Neural crest cell (in vitro differentiated cells): ENCODE data around the gene CLRN1. TPM values are rescaled to one million over a fixed set of nuclear protein-coding genes. Genes with fewer than 3 reads are reported as not detected.
"Not testable (repeated sequence)": the region's sequence is repeated elsewhere in the genome, so short reads cannot be mapped to it uniquely, and the experiment has no call there.

Source experiments
- DNase-seq: peaks from one replicate; pipeline ENCODE4 v3.0.0; 2021; ENCODE audit warnings: low read depth, mixed read lengths, low spot score
- H3K27ac Mint-ChIP-seq: one replicate; pipeline ENCODE4 v1.8.0; 2021; ENCODE audit warnings: mild to moderate bottlenecking, mixed read lengths; ENCODE audit not compliant: unreplicated experiment
- H3K27me3 Mint-ChIP-seq: 2 replicates; pipeline ENCODE4 v1.8.0; 2021; ENCODE audit warnings: low read depth, mild to moderate bottlenecking, mixed read lengths
- H3K36me3 Mint-ChIP-seq: 2 replicates; pipeline ENCODE4 v1.8.0; 2021; ENCODE audit warnings: low read depth, mild to moderate bottlenecking, mixed read lengths
- H3K4me1 Mint-ChIP-seq: 2 replicates; pipeline ENCODE4 v1.8.0; 2021; ENCODE audit warnings: mixed read lengths
- H3K4me3 Mint-ChIP-seq: one replicate; pipeline ENCODE4 v1.8.0; 2021; ENCODE audit warnings: mild to moderate bottlenecking, mixed read lengths
- H3K9me3 Mint-ChIP-seq: 2 replicates; pipeline ENCODE4 v1.8.0; 2021; ENCODE audit warnings: mixed read lengths
- CTCF ChIP-seq: fragments of 200-600 bp; sonication (generic); conservative IDR thresholded peaks from 2 replicates; pipeline ENCODE4 v1.5.0; 2021; ENCODE audit warnings: antibody characterized with exemption, mild to moderate bottlenecking
- total RNA-seq: library from RNA; stranded (reverse); gene quantifications from 2 replicates; pipeline ENCODE4 v1.2.1, GENCODE V29; 2021

Gene CLRN1
- total RNA-seq, 1 donor from 2014 or later, result not detected

- H3K4me3 Mint-ChIP-seq, result no peak overlapping the region
- H3K27ac Mint-ChIP-seq, result no peak overlapping the region
- TF ChIP-seq CTCF, result no peak
- peaks cover 3% of the 10 kb centered on the region for H3K27me3 Mint-ChIP-seq
- peaks cover 8% of the 10 kb centered on the region for H3K9me3 Mint-ChIP-seq
- no peak for DNase-seq
- no peaks in the 10 kb centered on the region for H3K36me3 Mint-ChIP-seq
- no peaks in the 10 kb centered on the region for H3K4me1 Mint-ChIP-seq
These were observed 16.7 kb upstream of the CLRN1 start for GRCh38 chr3:150989208-150989607.

- not testable (repeated sequence) for DNase-seq, H3K4me1 Mint-ChIP-seq, H3K27me3 Mint-ChIP-seq, H3K9me3 Mint-ChIP-seq, H3K36me3 Mint-ChIP-seq, H3K4me3 Mint-ChIP-seq, H3K27ac Mint-ChIP-seq
These were observed 15.9 kb upstream of the CLRN1 start for GRCh38 chr3:150988395-150988794.

GRCh38 chr3:150985711-150986110 is 13.2 kb upstream of the CLRN1 start:
- Mint-ChIP-seq H3K27me3 (no peaks in the 10 kb centered on the region), H3K4me1 (no peaks in the 10 kb centered on the region), H3K9me3 (peaks cover 4% of the 10 kb centered on the region), H3K36me3 (no peaks in the 10 kb centered on the region), H3K27ac (no peak overlapping the region), H3K4me3 (no peak overlapping the region)
- TF ChIP-seq CTCF, result no peak
- no peak for DNase-seq

- no peak for DNase-seq
- H3K27me3 Mint-ChIP-seq, result no peaks in the 10 kb centered on the region
- TF ChIP-seq CTCF, result no peak
- no peaks in the 10 kb centered on the region for H3K4me1 Mint-ChIP-seq
- peaks cover 4% of the 10 kb centered on the region for H3K9me3 Mint-ChIP-seq
- H3K27ac Mint-ChIP-seq, result no peak overlapping the region
- H3K4me3 Mint-ChIP-seq, result no peak overlapping the region
- no peaks in the 10 kb centered on the region for H3K36me3 Mint-ChIP-seq
These were observed 11.5 kb upstream of the CLRN1 start for GRCh38 chr3:150984066-150984465.

GRCh38 chr3:150978566-150979148 is 6.1 kb upstream of the CLRN1 start:
- DNase-seq, result no peak
- no peaks in the 10 kb centered on the region for H3K27me3 Mint-ChIP-seq
- no peak overlapping the region for H3K4me3 Mint-ChIP-seq
- H3K9me3 Mint-ChIP-seq, result peaks cover 4% of the 10 kb centered on the region
- TF ChIP-seq CTCF, result no peak
- no peaks in the 10 kb centered on the region for H3K36me3 Mint-ChIP-seq
- H3K27ac Mint-ChIP-seq, result no peak overlapping the region
- peaks cover 20% of the 10 kb centered on the region for H3K4me1 Mint-ChIP-seq

GRCh38 chr3:150975992-150976368 is 3.5 kb upstream of the CLRN1 start:
- no peak for DNase-seq
- Mint-ChIP-seq H3K4me1 (peaks cover 36% of the 10 kb centered on the region), H3K36me3 (no peaks in the 10 kb centered on the region), H3K4me3 (no peak overlapping the region), H3K27me3 (no peaks in the 10 kb centered on the region), H3K27ac (no peak overlapping the region), H3K9me3 (no peaks in the 10 kb centered on the region)
- no peak for TF ChIP-seq CTCF
